ENCODE results near the gene ITM2C. TPM values are rescaled to one million over a fixed set of nuclear protein-coding genes. Genes with fewer than 3 reads are reported as not detected.

Gene ITM2C
- total RNA-seq, 1 donor from 2014 or later: 25.0 TPM

DNA sequence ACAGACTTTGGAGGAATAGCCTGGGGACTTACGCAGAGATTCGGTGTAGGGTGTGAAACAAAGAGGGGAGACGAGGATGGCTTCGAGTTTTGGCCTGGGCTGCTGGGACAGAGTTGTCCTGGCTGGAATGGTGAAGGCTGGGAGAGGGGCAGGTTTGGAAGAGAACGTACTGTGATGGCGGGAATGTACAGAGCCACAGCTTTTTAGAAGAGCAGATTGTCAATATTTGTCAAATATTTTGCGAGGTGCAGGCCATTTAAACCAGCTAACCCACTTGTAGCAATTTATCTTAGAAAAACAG, 14.4 kb upstream of the ITM2C start:
- Histone ChIP-seq H3K36me3 (no peaks in the 10 kb centered on the region), H3K4me1 (no peaks in the 10 kb centered on the region), H3K27ac (no peak overlapping the region), H3K4me3 (no peak overlapping the region), H3K9me3 (no peaks in the 10 kb centered on the region), H3K27me3 (peaks cover 25% of the 10 kb centered on the region)
- intact Hi-C loops (cut with DNase I): no loop called here
- TF ChIP-seq, protein P1, sequence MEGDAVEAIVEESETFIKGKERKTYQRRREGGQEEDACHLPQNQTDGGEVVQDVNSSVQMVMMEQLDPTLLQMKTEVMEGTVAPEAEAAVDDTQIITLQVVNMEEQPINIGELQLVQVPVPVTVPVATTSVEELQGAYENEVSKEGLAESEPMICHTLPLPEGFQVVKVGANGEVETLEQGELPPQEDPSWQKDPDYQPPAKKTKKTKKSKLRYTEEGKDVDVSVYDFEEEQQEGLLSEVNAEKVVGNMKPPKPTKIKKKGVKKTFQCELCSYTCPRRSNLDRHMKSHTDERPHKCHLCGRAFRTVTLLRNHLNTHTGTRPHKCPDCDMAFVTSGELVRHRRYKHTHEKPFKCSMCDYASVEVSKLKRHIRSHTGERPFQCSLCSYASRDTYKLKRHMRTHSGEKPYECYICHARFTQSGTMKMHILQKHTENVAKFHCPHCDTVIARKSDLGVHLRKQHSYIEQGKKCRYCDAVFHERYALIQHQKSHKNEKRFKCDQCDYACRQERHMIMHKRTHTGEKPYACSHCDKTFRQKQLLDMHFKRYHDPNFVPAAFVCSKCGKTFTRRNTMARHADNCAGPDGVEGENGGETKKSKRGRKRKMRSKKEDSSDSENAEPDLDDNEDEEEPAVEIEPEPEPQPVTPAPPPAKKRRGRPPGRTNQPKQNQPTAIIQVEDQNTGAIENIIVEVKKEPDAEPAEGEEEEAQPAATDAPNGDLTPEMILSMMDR (IDR thresholded peaks at IDR 0.05): no peak
- DNase-seq: no peak
- ATAC-seq: no peak

DNA sequence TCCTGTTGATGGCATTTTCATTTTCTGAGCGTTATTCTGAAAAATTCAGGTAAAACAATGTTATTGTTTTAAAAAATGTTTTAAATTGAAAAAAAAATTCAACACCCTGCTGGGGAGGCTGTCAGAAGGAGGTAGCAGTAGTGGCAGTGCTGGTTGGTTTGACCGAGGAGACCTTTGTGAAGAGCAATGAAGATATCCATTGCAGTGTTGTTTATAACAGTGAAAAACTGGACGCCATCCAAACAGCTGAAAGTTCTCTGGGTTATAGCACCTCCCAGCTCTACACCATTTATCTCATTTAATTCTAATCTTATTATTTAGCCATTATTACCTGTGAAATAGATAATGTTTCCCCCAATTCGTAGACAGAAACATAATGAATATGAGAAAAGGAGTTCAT, 12.6 kb upstream of the ITM2C start:
- ATAC-seq: no peak
- TF ChIP-seq, protein P1 (IDR thresholded peaks at IDR 0.05): no peak
- H3K4me1 ChIP-seq: no peaks in the 10 kb centered on the region
- peaks cover 38% of the 10 kb centered on the region for H3K27me3 ChIP-seq
- H3K9me3 ChIP-seq: no peaks in the 10 kb centered on the region
- no peak overlapping the region for H3K27ac ChIP-seq
- no peak overlapping the region for H3K4me3 ChIP-seq
- intact Hi-C loops (cut with DNase I): no loop called here
- H3K36me3 ChIP-seq: no peaks in the 10 kb centered on the region
- DNase-seq: no peak

DNA sequence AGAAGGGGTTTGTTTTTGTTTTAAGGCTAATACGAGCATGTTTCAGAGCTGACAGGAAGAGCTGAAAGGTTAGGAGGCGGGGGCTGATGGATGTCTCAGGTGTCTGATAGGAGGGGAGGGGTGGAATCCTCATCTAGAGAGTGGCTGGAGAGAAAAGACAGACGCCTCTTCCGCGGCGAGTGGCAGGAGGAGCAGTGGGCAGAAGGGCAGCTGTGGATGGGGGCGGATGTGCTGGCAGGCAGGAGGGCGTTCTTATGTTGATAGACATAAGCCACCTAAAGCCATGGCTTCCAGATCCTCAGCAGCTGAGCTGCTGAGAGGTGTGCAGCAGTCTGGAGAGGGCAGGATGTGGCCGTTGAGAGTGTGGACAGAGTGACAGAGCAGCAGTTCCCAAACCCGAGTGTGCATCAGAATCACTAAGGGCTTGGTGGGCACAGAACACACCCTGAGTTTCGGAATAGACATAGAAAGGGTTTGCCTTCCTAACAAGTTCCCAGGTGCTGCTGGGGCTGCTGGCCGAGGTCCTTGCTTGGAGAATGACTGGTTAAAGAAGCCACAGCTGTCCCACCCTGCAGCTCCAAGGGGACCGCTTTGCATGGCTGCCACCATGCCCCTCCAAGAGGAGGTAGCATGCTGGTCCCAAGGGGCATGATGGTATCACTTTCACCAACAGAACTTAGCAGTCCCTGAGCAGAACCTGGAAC, 3.0 kb upstream of the ITM2C start:
- TF ChIP-seq, protein P1 (IDR thresholded peaks at IDR 0.05): no peak
- peaks cover 9% of the 10 kb centered on the region for H3K4me1 ChIP-seq
- intact Hi-C loops (cut with DNase I): no loop called here
- H3K27ac ChIP-seq: no peak overlapping the region
- H3K9me3 ChIP-seq: no peaks in the 10 kb centered on the region
- no peak for ATAC-seq
- DNase-seq: no peak
- H3K27me3 ChIP-seq: peaks cover 33% of the 10 kb centered on the region
- no peaks in the 10 kb centered on the region for H3K36me3 ChIP-seq
- H3K4me3 ChIP-seq: no peak overlapping the region

DNA sequence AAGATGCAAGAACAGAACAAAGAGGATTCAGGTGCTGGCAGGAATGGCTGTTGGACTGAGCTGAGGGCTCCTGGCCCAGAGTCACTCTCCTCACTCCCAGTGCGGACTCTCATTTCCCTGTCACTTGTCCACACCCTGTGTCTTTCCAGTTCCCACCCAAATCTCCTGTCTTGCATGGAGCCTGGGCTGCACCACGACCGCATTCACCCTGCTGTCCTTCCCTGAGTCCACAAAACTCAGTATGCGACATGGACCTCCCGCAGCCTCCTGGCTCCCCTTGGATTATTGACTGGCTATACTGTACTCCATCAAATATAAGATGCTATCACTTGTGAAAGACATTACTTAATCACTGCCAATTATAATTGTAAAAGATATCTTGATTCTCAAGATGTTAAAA, 2.5 kb upstream of the ITM2C start:
- Histone ChIP-seq H3K4me1 (peaks cover 13% of the 10 kb centered on the region), H3K36me3 (no peaks in the 10 kb centered on the region), H3K9me3 (no peaks in the 10 kb centered on the region), H3K27me3 (peaks cover 29% of the 10 kb centered on the region), H3K27ac (no peak overlapping the region), H3K4me3 (no peak overlapping the region)
- TF ChIP-seq, protein P1 (IDR thresholded peaks at IDR 0.05): no peak
- ATAC-seq: no peak
- DNase-seq: no peak
- intact Hi-C loops (cut with DNase I): no loop called here

DNA sequence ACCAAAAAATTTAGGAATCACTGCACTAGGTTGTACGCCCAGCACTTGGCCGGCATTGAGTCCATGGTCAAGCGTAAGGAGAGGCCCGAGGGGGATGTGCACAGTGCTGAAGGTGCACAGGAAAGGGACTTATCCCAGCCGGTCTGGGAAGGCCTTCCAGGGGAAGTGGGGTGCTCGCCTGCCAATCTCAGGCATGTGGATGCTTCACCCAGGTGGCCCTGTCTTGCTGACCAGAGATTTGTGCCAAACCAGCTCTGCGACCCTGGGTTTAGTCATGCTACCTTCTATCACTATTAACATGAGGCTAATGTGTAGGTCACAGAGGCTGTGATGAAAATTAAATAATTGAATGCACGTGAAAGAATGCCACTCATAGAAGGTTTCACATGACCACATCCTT, 1.7 kb upstream of the ITM2C start:
- peaks cover 21% of the 10 kb centered on the region for H3K27me3 ChIP-seq
- ATAC-seq (no peak), DNase-seq (no peak)
- peaks cover 15% of the 10 kb centered on the region for H3K4me1 ChIP-seq
- intact Hi-C loops (cut with DNase I): no loop called here
- H3K27ac ChIP-seq: no peak overlapping the region
- no peaks in the 10 kb centered on the region for H3K9me3 ChIP-seq
- TF ChIP-seq, protein P1 (IDR thresholded peaks at IDR 0.05): no peak
- H3K36me3 ChIP-seq: no peaks in the 10 kb centered on the region
- no peak overlapping the region for H3K4me3 ChIP-seq

Data from upper lobe of right lung (tissue), 1 donor.